HG02798 (cell line): ENCODE results near the gene VPS13A.

Experiments used
- ATAC-seq: cut with Tn5 transposase; IDR thresholded peaks from one replicate; pipeline ENCODE4 v1.9.1; 2021; ENCODE audit warnings: mild to moderate bottlenecking; ENCODE audit not compliant: unreplicated experiment, poor library complexity

Gene VPS13A

DNA sequence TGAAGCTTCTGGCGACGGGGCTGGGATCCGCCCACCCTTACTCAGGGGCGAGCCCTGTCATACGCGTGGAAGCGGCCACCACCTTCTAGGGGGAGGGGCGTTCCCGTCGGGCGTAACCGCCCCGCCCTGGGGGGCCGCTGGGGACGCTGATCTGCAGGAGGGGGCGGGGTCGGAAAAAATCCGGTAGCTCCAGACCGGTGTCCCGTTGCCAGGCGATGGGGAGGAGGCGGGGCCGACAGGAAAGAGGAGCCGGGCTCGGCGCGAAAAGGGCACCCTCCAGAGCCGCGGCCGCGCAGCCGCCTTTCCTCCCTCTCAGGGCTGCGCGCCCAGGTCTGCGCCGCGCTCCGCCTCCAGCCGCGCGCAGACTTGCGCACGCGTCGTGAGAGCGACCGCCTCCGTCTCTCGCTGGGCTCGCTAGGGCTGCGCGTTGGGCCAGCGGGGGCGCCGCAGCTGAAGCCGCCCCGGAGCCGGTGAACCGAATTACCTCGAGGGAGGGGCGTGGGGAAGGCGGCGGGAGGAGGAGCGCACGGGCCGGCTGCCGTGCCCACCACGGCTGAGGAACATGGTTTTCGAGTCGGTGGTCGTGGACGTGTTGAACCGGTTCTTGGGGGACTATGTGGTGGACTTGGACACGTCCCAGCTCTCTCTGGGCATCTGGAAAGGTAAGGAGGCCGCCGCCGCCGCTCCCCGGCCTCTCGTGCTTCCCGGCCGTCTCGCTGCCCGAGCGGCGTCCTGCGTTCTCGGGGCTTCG lies at the start of gene VPS13A:
VPS13A (plus strand) TSS at position 392 of the 751 bp plus-strand sequence; CDS start at position 563, 171 bp downstream.
- ATAC-seq = peak; percentile 90

DNA sequence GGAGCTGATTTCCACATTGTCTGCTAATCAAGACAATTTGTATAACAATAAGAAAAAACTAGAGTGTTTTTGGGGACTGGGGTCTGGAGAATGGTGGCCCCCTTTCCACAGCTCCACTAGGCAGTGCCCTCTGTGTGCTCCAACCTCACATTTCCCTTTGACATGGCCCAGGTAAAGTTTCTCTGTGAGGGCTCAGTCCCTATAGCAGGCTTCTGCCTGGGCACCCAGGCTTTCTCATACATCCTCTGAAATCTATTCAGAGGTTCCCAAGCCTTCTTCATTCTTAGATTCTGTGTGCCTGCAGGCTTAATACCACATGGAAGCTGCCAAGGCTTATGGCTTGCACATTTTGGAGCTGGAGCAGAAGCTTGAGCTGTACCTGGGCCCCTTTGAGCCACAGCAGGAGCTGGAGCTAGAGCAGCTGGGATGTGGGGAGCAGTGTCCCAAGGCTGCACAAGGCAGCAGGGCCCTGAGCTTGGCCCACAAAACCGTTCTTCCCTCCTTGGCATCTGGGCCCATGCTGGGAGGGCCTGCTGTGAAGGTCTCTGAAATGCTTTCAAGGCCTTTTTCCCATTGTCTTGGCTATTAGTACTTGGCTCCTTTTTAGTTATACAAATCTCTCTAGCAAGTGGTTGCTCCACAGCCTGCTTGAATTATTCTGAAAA lies 49.1 kb upstream of the VPS13A start:
- ATAC-seq = no peak

GRCh38 chr9:77131399-77131798 lies 45.9 kb upstream of the VPS13A start:
- ATAC-seq = no peak

- no peak for ATAC-seq
Observed at GRCh38 chr9:77133011-77133410, 44.3 kb upstream of the VPS13A start.

DNA sequence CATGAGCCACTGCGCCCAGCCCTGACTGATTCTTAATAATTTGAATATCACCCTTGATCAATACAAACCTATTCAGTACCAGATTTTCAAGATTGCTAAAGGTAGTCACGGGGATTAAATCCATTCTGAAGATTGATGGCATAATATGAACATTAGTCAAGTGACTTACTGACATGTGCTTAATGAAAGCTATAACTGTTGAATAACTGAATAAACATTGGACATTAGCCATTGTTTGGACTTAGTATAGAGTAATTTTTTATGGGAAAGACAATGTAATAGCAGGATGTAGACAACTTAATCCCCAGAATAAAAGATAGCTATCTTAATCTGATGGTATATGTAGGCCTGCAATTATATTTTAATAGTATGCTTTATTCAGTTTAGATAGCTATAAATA lies 35.0 kb upstream of the VPS13A start:
- ATAC-seq = no peak

DNA sequence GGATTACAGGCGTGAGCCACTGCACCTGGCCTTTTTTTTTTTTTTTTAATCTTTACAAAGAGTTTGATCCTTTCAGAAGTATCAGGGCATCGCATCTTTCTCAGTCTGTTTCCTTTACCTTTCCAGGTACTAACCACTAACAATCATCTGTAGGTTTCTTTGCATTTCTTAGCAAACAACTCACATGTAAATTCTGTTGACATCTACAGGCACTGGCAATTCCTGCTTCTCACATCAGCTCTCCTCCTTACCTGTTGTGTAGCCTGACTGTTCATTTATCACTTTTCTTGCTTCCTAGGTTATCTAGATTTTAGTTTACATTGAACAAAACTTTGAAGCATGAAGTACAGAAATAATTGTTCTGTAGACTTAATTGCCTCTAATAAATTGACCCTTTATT lies 27.5 kb upstream of the VPS13A start:
- no peak for ATAC-seq

GRCh38 chr9:77152289-77152688 lies 25.0 kb upstream of the VPS13A start:
- ATAC-seq = no peak

DNA sequence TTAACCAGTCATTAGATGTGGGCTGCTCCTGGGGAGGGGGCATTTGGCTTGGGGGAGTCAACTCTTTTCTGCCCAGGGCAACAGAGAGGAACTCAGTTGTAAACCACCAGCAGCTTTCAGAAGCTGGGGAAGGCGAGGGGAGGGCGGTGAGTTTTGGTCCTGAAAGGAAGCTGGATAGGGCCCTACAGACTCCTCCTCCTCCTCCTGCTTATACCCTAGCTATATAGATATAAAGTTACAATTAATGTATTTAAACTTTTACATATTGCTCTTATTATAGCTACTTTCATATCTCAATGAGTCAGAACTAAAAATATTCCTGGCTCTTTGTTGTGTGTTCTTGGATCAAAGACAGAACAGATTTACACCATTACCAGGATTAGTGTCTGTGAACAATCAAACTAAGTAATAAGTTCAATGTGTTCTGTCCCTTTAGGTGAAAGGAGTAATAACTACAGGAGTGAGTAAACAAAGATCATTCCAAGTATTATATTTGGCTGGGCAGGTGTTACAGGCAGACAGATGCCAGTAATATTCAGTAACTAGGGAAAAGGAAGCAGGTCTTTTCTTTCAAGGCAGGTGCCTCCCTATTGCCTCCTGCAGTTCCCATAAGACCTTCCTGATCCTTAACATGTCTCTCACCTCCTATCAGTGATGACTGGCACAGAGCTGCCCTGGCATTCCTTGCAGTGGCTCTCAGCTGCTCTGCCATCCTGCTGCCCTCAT lies 20.5 kb upstream of the VPS13A start:
- no peak for ATAC-seq

- ATAC-seq = no peak
Observed at GRCh38 chr9:77158772-77159513, 18.4 kb upstream of the VPS13A start.

- no peak for ATAC-seq
Observed at GRCh38 chr9:77161191-77161590, 16.1 kb upstream of the VPS13A start.

GRCh38 chr9:77161966-77162365 lies 15.4 kb upstream of the VPS13A start:
- no peak for ATAC-seq

DNA sequence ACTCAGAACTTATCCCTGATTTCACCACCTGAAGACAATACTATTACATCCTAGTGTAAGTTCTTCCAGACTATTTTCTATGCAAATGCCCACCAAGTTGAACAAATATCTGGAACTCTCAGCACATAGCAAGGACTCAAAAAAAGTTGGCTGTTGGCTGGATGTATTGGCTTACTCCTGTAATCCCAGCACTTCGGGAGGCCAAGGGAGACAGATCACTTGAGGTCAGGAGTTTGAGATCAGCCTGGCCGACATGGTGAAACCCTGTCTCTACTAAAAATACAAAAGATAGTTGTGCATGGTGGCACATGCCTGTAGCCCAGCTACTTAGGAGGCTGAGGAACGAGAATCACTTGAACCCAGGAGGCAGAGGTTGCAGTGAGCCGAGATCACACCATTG lies 15.0 kb upstream of the VPS13A start:
- no peak for ATAC-seq

DNA sequence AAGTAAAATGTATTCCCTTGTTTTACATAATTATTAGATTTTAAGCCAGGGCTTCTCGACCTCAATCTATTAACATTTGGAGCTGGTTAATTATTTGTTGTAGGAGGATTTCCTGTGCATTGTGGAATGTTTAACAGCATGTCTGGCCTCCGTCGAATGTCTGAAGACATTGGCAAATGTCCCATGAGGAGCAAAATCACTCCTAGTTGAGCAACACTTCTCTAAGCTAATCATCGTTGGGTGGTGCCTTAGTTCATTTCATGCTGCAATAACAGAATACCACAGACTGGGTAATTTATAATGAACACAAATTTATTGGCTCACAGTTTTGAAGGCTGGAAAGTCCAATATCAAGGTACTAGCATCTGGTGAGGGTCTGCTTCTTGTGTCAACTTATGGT lies 13.4 kb upstream of the VPS13A start:
- no peak for ATAC-seq

DNA sequence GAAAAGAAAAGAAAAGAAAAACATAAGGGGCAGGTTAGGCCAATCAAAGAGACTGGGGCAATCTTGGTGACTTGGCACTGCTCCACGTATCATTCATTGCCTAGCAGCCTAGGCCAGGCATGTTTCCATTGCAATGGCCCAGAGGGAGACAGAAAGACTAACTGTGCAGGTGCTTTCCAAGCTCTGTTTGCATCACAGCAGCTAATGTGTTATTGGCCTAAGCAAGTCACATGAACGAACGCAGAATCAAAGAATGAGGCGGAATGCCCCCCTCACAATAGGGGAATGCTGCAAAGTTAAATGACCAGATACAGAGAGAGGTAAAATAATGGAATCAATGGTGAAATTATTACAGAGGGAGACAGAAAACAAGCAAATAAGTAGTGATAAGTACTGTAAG lies 11.1 kb upstream of the VPS13A start:
- ATAC-seq = no peak

DNA sequence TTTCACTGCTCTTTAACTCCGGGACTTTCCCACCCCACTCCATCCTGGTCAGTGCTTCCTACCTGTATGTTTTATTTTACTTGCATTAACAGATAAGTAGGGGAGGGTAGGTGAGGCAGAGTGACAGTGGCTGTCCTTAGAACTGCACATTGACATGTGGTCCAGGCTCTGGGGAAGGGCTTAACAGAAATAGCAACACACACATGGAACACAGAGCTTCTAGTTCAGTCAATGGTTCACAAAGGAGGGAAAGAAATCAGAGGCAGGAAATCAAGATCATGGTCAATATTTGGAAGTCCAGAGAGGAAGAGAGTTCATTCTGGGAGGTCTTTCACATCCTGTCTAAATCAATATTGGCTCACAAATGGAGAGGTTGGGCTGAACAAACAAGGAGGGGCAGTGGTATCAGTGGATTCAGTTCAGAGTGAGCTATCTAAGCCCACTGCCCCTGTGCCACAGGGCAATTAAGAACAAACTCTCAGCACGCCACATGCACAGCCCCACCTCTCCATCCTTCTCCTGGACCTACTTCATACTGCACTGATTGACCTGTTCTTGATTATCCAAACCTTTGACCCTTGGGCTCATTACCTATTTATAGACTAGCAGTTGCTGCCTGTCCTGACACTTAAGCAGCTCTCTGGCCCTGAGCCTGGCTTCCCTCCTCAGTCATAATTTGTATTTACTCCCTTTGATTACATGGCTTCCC lies 6.2 kb upstream of the VPS13A start:
- ATAC-seq = no peak

DNA sequence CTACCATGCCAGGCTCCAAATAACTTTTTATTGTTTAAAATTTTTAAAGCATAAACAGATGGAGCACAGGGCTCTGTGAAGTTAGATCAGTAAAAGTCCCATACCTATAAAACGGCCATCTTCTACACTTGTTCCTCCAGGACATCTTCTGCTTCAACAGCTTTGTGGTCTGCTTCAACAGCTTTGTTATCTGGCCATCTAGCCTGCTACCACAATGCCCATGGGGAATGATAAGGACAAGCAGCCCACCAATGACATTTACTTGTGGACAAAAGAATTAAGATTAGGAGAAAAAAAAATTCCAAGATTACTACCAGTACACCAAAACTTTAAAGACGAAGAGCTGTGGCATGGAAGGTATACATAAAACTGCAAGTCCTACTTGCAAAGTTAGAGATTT lies 2.2 kb upstream of the VPS13A start:
- no peak for ATAC-seq

GRCh38 chr9:77176106-77176505 lies 1.2 kb upstream of the VPS13A start:
- ATAC-seq = no peak

- no peak for ATAC-seq
Observed at GRCh38 chr9:77176686-77177142, 620 bp upstream of the VPS13A start.

DNA sequence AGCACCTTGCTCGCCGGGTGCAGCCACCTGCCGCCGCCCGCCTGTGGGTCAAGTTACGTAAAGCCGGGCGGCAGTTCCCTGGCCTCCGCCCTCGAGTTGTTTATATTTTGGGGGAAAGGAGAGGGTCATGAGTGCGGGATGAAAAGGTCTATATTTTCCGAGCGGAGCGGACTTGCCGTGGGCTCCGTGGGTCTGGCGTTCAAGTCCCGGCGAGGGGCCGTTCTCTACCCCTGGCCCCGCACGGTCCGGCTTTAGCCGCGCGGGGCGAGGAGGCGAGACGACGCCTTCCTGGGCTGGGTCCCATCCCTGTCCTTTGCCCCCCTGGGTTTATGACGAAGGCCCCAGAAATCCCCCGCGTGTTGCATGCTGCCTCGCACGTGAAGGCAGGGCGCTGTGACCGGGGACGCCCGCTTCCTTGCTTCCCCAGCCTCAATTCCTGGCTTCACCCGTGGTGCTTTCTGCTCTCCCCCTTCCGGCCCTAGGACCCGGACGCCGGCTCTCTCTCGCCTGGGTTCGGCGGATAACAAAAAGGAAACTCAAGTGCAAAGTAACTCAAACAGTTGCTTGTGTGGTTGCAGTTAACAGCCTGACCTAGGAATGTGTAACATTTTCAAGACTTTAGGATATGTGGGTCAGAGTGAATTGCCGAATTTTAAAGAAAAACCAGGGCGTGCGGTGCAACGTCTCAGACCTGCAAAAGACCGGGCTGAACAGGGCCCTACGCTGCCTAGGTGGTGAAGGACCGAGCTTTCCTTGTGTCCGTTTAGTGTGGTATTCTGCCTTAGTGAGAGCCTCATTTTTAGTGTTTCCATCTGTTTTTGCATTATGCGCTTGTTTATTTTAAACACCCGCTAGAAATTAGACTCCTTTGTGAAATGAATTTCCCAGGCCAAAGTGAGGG lies 810 bp downstream of the VPS13A start:
- ATAC-seq = peak; percentile 13
